ENCODE measurements around the gene GP1BA.

The GP1BA gene

GRCh38 chr17:4978726-4979125, 46.6 kb downstream of the GP1BA start:
- no peak for DNase-seq

- peak; percentile 69 for DNase-seq
Measured at GRCh38 chr17:4980644-4981216, 48.7 kb downstream of the GP1BA start.

- DNase-seq, result no peak
Measured at GRCh38 chr17:4982305-4982704, 50.2 kb downstream of the GP1BA start.
